ENCODE data around the gene ORM2. TPM values are rescaled to one million over a fixed set of nuclear protein-coding genes. Genes with fewer than 3 reads are reported as not detected.

ORM2 gene
- total RNA-seq, 1 experiment from 2014 or later, result 46.0 TPM

DNA sequence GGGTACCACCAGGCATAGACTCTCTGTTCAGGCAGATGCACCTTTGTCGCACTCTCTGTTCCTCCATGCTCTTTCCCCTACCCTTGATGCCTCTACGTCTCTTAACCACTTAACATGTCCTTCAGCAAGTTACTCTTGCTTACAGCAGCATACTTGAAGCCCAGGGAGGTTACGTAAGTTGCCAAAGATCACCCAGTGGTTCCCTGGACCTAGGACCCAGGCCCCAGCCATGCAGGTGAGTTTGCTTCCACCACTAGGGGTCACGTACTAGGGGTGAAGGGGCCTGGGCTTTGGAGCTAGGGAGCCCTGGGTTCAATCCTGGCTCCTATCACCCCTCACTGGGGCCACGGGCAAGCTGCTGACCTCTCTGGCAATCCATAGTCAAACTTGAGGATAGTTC lies 49.2 kb downstream of the ORM2 start:
- Histone ChIP-seq H3K36me3 (ENCODE audit: control insufficient read depth, insufficient read depth, low read length) (no peaks in the 10 kb centered on the region), H3K4me1 (no peaks in the 10 kb centered on the region), H3K27me3 (replicated peaks; ENCODE audit: control insufficient read depth, insufficient read depth, low read length) (no peaks in the 10 kb centered on the region), H3K9me3 (no peaks in the 10 kb centered on the region), H3K4me3 (ENCODE audit: low read depth, low read length) (no peak overlapping the region)
- BruUV-seq (replicated peaks), result no TSS peak
- ChIA-PET CTCF (no interaction called here), POLR2A (no interaction called here)
- H3K4me3 Mint-ChIP-seq (ENCODE audit: unreplicated experiment), result no peak overlapping the region
- no peak overlapping the region for H3K27ac Mint-ChIP-seq (ENCODE audit: unreplicated experiment)
- intact Hi-C loops (cut with micrococcal nuclease; ENCODE audit: unreplicated experiment), result no loop called here
- no peaks in the 10 kb centered on the region for H3K4me1 Mint-ChIP-seq (ENCODE audit: low read depth, unreplicated experiment)
- H3K36me3 Mint-ChIP-seq (ENCODE audit: insufficient read depth, unreplicated experiment), result peaks cover 6% of the 10 kb centered on the region
- H3K27me3 Mint-ChIP-seq (ENCODE audit: insufficient read depth, unreplicated experiment), result no peaks in the 10 kb centered on the region
- no peak for DNase-seq
- TF ChIP-seq, protein P1, sequence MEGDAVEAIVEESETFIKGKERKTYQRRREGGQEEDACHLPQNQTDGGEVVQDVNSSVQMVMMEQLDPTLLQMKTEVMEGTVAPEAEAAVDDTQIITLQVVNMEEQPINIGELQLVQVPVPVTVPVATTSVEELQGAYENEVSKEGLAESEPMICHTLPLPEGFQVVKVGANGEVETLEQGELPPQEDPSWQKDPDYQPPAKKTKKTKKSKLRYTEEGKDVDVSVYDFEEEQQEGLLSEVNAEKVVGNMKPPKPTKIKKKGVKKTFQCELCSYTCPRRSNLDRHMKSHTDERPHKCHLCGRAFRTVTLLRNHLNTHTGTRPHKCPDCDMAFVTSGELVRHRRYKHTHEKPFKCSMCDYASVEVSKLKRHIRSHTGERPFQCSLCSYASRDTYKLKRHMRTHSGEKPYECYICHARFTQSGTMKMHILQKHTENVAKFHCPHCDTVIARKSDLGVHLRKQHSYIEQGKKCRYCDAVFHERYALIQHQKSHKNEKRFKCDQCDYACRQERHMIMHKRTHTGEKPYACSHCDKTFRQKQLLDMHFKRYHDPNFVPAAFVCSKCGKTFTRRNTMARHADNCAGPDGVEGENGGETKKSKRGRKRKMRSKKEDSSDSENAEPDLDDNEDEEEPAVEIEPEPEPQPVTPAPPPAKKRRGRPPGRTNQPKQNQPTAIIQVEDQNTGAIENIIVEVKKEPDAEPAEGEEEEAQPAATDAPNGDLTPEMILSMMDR (IDR thresholded peaks at IDR 0.05; ENCODE audit: insufficient read depth in 1 of 2, low read depth in 1 of 2, low read length in 1 of 2, severe bottlenecking in 1 of 2, unreplicated experiment in 1 of 2), result no peak
- no peaks in the 10 kb centered on the region for H3K9me3 Mint-ChIP-seq (ENCODE audit: unreplicated experiment)

Other genes starting within 250 kb of the ORM2 start
- gene KIF12, start 230.6 kb upstream of the ORM2 start, total RNA-seq (2022), result 54.6 and 55.0 TPM in 2 replicates
- gene COL27A1, start 174.3 kb upstream of the ORM2 start, total RNA-seq (2022), result 31.1 and 41.3 TPM in 2 replicates
- gene ORM1, start 6.8 kb upstream of the ORM2 start, total RNA-seq (2022), result 18.3 and 27.5 TPM in 2 replicates
- gene AKNA, start 58.1 kb downstream of the ORM2 start, total RNA-seq (2022), result 43.0 and 57.8 TPM in 2 replicates
- gene WHRN, start 175.6 kb downstream of the ORM2 start, total RNA-seq (2022), result 1.4 and 1.6 TPM in 2 replicates

Measured in Caco-2 (cell line).